Loucy (cell line): ENCODE data around the gene WNK2.

ENCODE experiments used
- H2AFZ ChIP-seq: fragments of 200-600 bp; sonication (generic); 2 replicates; pipeline ENCODE4 v1.6.0; 2016; ENCODE audit warnings: antibody characterized with exemption, mild to moderate bottlenecking, low read length, moderate library complexity
- H3F3A ChIP-seq: fragments of 200-600 bp; 2 replicates; pipeline ENCODE4 v1.6.0; 2016; ENCODE audit warnings: antibody characterized with exemption, low read depth, mild to moderate bottlenecking
- H3K27me3 ChIP-seq: fragments of 200-600 bp; sonication (generic); 2 replicates; pipeline ENCODE4 v1.6.1; 2014; ENCODE audit warnings: low read length, mild to moderate bottlenecking; ENCODE audit not compliant: insufficient read depth, poor library complexity, severe bottlenecking
- H3K36me3 ChIP-seq: fragments of 200-600 bp; sonication (generic); 2 replicates; pipeline ENCODE4 v1.6.1; 2016; ENCODE audit warnings: low read length; ENCODE audit not compliant: insufficient read depth
- H3K4me1 ChIP-seq: fragments of 200-600 bp; sonication (generic); 2 replicates; pipeline ENCODE4 v1.5.1; 2014; ENCODE audit warnings: low read length, mild to moderate bottlenecking; ENCODE audit not compliant: insufficient read depth, poor library complexity, severe bottlenecking
- H3K4me2 ChIP-seq: fragments of 200-600 bp; sonication (generic); 2 replicates; pipeline ENCODE4 v1.6.0; 2014; ENCODE audit warnings: antibody characterized with exemption, low read length, low read depth, mild to moderate bottlenecking; ENCODE audit not compliant: poor library complexity, severe bottlenecking
- H3K4me3 ChIP-seq: fragments of 200-600 bp; sonication (generic); 2 replicates; pipeline ENCODE4 v1.5.1; 2014; ENCODE audit warnings: low read length, mild to moderate bottlenecking, mixed read lengths; ENCODE audit not compliant: poor library complexity, severe bottlenecking
- H3K79me2 ChIP-seq: fragments of 200-600 bp; sonication (generic); 2 replicates; pipeline ENCODE4 v1.6.1; 2014; ENCODE audit warnings: low read length; ENCODE audit not compliant: insufficient read depth
- H3K9ac ChIP-seq: fragments of 200-600 bp; sonication (generic); 2 replicates; pipeline ENCODE4 v1.6.0; 2014; ENCODE audit warnings: mild to moderate bottlenecking, low read depth, low read length, moderate library complexity; ENCODE audit not compliant: poor library complexity, severe bottlenecking
- H3K9me2 ChIP-seq: fragments of 200-600 bp; sonication (generic); replicated peaks from 2 replicates; pipeline ENCODE4 v1.6.1; 2016; ENCODE audit warnings: low read depth, low read length, mixed read lengths
- H3K9me3 ChIP-seq: fragments of 200-600 bp; sonication (generic); 2 replicates; pipeline ENCODE4 v1.6.1; 2014; ENCODE audit warnings: mild to moderate bottlenecking, antibody characterized with exemption, low read length, low read depth; ENCODE audit not compliant: insufficient read depth
- H4K20me1 ChIP-seq: fragments of 200-600 bp; sonication (generic); 2 replicates; pipeline ENCODE4 v1.6.0; 2014; ENCODE audit warnings: antibody characterized with exemption, low read length, mild to moderate bottlenecking; ENCODE audit not compliant: insufficient read depth, poor library complexity, severe bottlenecking
- EZH2phosphoT487 ChIP-seq: fragments of 200-600 bp; IDR thresholded peaks from 2 replicates; pipeline ENCODE4 v1.6.1; 2018; ENCODE audit warnings: antibody characterized with exemption, mild to moderate bottlenecking, moderate library complexity, borderline replicate concordance
- TF ChIP-seq, protein P1 (sequence below): fragments of 200-600 bp; sonication (generic); conservative IDR thresholded peaks from 2 replicates; pipeline ENCODE4 v1.5.1; 2014; ENCODE audit warnings: mild to moderate bottlenecking, antibody characterized with exemption, low read length

The WNK2 gene

DNA sequence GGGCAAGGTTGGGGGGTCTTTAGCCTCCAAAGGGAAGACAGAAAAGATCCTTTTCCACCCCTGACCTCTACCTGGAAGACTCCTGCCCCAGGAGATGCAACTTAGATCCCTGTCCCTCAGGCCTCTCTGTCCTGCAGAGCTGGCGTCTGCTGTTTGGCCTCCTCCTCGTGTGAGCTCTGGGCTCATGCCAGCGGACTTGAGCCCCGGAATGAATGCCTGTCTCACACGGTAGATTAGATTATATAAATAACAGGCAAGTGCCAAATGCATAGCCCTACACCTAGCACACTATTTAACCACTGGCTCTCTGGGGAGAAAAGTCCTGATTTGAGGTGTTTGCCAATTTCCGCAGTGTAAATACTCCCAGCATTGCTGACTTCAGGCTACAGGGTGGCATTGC, 1.4 kb upstream of the WNK2 start:
- Histone ChIP-seq H3K9me2 (no peaks in the 10 kb centered on the region), H3K4me3 (no peak overlapping the region), H3K9ac (no peak overlapping the region), H3K36me3 (no peaks in the 10 kb centered on the region), H3K27me3 (no peaks in the 10 kb centered on the region), H3F3A (no peaks in the 10 kb centered on the region), H3K4me1 (no peaks in the 10 kb centered on the region), H4K20me1 (no peaks in the 10 kb centered on the region), H2AFZ (no peak overlapping the region), H3K9me3 (no peaks in the 10 kb centered on the region), H3K4me2 (no peak overlapping the region), H3K79me2 (no peaks in the 10 kb centered on the region)
- TF ChIP-seq, protein P1, sequence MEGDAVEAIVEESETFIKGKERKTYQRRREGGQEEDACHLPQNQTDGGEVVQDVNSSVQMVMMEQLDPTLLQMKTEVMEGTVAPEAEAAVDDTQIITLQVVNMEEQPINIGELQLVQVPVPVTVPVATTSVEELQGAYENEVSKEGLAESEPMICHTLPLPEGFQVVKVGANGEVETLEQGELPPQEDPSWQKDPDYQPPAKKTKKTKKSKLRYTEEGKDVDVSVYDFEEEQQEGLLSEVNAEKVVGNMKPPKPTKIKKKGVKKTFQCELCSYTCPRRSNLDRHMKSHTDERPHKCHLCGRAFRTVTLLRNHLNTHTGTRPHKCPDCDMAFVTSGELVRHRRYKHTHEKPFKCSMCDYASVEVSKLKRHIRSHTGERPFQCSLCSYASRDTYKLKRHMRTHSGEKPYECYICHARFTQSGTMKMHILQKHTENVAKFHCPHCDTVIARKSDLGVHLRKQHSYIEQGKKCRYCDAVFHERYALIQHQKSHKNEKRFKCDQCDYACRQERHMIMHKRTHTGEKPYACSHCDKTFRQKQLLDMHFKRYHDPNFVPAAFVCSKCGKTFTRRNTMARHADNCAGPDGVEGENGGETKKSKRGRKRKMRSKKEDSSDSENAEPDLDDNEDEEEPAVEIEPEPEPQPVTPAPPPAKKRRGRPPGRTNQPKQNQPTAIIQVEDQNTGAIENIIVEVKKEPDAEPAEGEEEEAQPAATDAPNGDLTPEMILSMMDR, result no peak
- TF ChIP-seq EZH2phosphoT487, result no peak

DNA sequence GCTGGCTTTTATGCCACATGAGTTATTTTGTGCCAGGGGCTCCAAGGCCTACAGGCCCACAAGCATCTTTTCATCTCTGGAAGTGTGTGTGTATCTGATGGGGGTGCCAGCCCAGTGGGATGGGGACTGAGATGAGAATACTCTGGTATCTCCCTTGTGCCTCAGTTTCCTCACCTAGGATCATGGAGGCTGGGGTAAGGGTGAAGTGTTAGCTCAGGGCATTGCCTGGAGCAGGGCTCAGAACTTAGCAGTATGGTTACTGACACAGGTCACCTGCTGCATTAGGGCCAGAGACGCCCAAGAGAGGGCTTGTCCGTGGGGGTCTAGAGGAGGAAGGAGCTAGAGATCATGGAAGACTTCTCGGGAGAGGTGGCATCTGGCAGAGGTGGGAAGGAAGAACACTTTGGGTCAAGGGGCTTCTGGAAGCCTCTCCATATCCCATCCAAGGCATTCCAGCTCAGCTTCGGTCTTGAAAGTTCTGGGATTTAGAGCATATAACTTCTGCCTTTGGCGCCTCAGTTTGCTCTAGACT, 742 bp upstream of the WNK2 start:
- Histone ChIP-seq H2AFZ (no peak overlapping the region), H3F3A (no peaks in the 10 kb centered on the region), H3K9me3 (no peaks in the 10 kb centered on the region), H3K9ac (no peak overlapping the region), H3K9me2 (no peaks in the 10 kb centered on the region), H3K4me2 (no peak overlapping the region), H3K79me2 (no peaks in the 10 kb centered on the region), H3K27me3 (no peaks in the 10 kb centered on the region), H3K4me1 (no peaks in the 10 kb centered on the region), H3K4me3 (no peak overlapping the region), H3K36me3 (no peaks in the 10 kb centered on the region), H4K20me1 (no peaks in the 10 kb centered on the region)
- TF ChIP-seq, protein P1, result no peak
- no peak for TF ChIP-seq EZH2phosphoT487

DNA sequence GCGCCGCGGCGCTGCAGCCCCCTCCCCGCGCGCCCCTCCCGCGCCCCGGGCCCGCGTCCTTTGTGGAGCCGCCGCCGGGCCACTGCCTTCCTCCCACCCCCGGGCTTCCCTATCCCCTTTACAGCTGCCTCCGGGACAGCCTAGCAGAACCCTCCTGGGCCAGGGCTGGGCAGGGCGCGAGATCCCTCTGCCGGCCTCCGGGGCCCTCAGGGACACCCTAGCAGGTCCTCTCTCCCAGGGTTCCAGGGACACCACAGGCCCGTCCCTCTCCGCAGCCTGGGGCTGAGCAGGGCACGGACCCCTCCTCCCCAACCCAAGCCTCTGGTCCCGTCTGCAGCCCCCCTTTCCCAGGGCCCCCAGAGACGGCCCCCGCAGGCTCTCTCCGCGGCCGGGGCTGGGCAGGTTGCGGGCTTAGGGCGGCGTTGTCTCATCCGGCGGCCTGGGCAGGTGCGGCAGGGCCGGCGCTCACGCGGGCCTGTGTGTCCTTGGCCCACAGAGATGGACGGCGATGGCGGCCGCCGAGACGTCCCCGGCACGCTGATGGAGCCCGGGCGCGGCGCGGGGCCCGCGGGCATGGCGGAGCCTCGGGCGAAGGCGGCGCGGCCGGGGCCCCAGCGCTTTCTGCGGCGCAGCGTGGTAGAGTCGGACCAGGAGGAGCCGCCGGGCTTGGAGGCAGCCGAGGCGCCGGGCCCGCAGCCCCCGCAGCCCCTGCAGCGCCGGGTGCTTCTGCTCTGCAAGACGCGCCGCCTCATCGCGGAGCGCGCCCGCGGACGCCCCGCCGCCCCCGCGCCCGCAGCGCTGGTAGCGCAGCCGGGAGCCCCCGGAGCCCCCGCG, 710 bp downstream of the WNK2 start:
- Histone ChIP-seq H3K4me1 (no peaks in the 10 kb centered on the region), H3K9me2 (no peaks in the 10 kb centered on the region), H3K36me3 (no peaks in the 10 kb centered on the region), H3F3A (no peaks in the 10 kb centered on the region), H3K79me2 (no peaks in the 10 kb centered on the region), H3K27me3 (no peaks in the 10 kb centered on the region), H3K4me3 (no peak overlapping the region), H3K9ac (no peak overlapping the region), H3K9me3 (no peaks in the 10 kb centered on the region), H2AFZ (no peak overlapping the region), H4K20me1 (no peaks in the 10 kb centered on the region), H3K4me2 (no peak overlapping the region)
- TF ChIP-seq, protein P1, result no peak
- no peak for TF ChIP-seq EZH2phosphoT487
